AG09319 (cell line): ENCODE data around the gene KCNK17.

Experiments
- DNase-seq: peaks from one replicate; pipeline ENCODE4 v3.0.0-alpha.2; 2010; ENCODE audit warnings: low read depth; ENCODE audit errors: extremely low read depth
- TF ChIP-seq, protein P1 (sequence below): IDR thresholded peaks from 2 replicates; pipeline ENCODE4 v1.5.1; 2011; ENCODE audit warnings: low read depth, mild to moderate bottlenecking, inconsistent platforms, low read length, moderate library complexity

KCNK17 gene

DNA sequence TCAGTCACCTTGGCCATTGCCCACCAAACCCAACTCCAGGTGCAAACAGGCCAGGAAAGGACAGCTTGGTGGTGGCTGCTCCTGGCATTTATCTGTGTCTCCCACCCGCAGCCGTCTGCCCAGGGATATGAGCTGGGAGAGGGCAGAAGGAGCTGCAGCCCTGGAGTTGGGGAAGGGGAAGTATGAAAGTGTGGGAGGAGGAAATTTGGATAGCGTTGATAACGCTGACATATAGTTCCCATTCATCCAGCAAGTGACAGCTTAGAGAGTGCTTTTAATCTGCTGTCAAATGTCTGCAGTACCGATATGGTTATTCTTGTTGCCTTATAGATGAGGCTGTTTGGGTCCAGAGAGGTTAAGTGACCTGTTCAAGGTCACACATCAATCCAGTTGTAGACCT is 7.5 kb upstream of the KCNK17 start:
- TF ChIP-seq, protein P1, sequence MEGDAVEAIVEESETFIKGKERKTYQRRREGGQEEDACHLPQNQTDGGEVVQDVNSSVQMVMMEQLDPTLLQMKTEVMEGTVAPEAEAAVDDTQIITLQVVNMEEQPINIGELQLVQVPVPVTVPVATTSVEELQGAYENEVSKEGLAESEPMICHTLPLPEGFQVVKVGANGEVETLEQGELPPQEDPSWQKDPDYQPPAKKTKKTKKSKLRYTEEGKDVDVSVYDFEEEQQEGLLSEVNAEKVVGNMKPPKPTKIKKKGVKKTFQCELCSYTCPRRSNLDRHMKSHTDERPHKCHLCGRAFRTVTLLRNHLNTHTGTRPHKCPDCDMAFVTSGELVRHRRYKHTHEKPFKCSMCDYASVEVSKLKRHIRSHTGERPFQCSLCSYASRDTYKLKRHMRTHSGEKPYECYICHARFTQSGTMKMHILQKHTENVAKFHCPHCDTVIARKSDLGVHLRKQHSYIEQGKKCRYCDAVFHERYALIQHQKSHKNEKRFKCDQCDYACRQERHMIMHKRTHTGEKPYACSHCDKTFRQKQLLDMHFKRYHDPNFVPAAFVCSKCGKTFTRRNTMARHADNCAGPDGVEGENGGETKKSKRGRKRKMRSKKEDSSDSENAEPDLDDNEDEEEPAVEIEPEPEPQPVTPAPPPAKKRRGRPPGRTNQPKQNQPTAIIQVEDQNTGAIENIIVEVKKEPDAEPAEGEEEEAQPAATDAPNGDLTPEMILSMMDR: no peak
- no peak for DNase-seq

- TF ChIP-seq, protein P1: no peak
- no peak for DNase-seq
Measured at GRCh38 chr6:39320363-39320984, 6.3 kb upstream of the KCNK17 start.

- DNase-seq: no peak
- TF ChIP-seq, protein P1: no peak
Measured at GRCh38 chr6:39319621-39320362, 5.6 kb upstream of the KCNK17 start.

- DNase-seq: no peak
- TF ChIP-seq, protein P1: no peak
Measured at GRCh38 chr6:39317256-39317655, 3.0 kb upstream of the KCNK17 start.

GRCh38 chr6:39313526-39314272 is 520 bp downstream of the KCNK17 start:
- TF ChIP-seq, protein P1: no peak
- no peak for DNase-seq

- DNase-seq: no peak
- TF ChIP-seq, protein P1: no peak
Measured at GRCh38 chr6:39312912-39313525, 1.2 kb downstream of the KCNK17 start.

- TF ChIP-seq, protein P1: no peak
- no peak for DNase-seq
Measured at GRCh38 chr6:39310542-39310941, 3.7 kb downstream of the KCNK17 start.
